Endothelial cell of umbilical vein (primary cell): ENCODE measurements around the gene MAP6D1. TPM values are rescaled to one million over a fixed set of nuclear protein-coding genes. Genes with fewer than 3 reads are reported as not detected.

Experiments
- BruUV-seq: library from RNA; stranded (reverse); fragments of 400-500 nt; replicated peaks from 2 replicates; lab custom pipeline; 2021; lab: Mats Ljungman, UMichigan
- CTCF ChIA-PET: fragments of 300-600, 350-600 bp; sonication (Branson Sonifier 250); formaldehyde crosslinking; loops from one replicate; lab custom pipeline; 2021; ENCODE audit warnings: antibody characterized with exemption, inconsistent platforms; lab: Charles Lee
- POLR2A ChIA-PET: fragments of 300-600, 350-600 bp; sonication (Branson Sonifier 250); formaldehyde crosslinking; loops from one replicate; lab custom pipeline; 2021; ENCODE audit warnings: antibody characterized with exemption, inconsistent platforms; lab: Charles Lee
- DNase-seq: peaks from one replicate; pipeline ENCODE4 v3.0.0-alpha.2; 2011; ENCODE audit warnings: low read depth, low spot score
- FAIRE-seq: peaks from 2 replicates; lab custom pipeline; 2011; peaks lifted over from hg19 to GRCh38; lab: Jason Lieb, UNC
- H2AFZ ChIP-seq: 2 replicates; pipeline ENCODE4 v1.6.0; 2012; ENCODE audit warnings: low read depth, low read length, control low read depth, inconsistent platforms
- H3K27ac ChIP-seq: 2 replicates; pipeline ENCODE4 v1.5.1; 2011; ENCODE audit warnings: low read depth, mild to moderate bottlenecking, control low read depth, low read length, moderate library complexity; ENCODE audit not compliant: insufficient read depth
- H3K27me3 ChIP-seq, 2 experiments: 2 replicates each; pipeline versions ENCODE4 v1.6.0 to v1.6.1; 2011; ENCODE audit warnings: low read length in 2 of 2, mixed read lengths in 1 of 2; ENCODE audit not compliant: control insufficient read depth in 2 of 2, insufficient read depth in 2 of 2
- H3K36me3 ChIP-seq, 2 experiments: 2 replicates in 1 of 2; 3 replicates in 1 of 2; pipeline ENCODE4 v1.5.1; 2011; ENCODE audit warnings: low read length in 2 of 2, mild to moderate bottlenecking in 1 of 2, moderate library complexity in 1 of 2; ENCODE audit not compliant: control insufficient read depth in 2 of 2, insufficient read depth in 2 of 2; ENCODE audit errors: extremely low read depth in 1 of 2
- H3K4me1 ChIP-seq: 3 replicates; pipeline ENCODE4 v1.5.1; 2011; ENCODE audit warnings: mild to moderate bottlenecking, low read length; ENCODE audit not compliant: control insufficient read depth, insufficient read depth; ENCODE audit errors: extremely low read depth
- H3K4me2 ChIP-seq: 2 replicates; pipeline ENCODE4 v1.6.1; 2011; ENCODE audit warnings: low read length, control low read depth, mixed read lengths; ENCODE audit not compliant: insufficient read depth
- H3K4me3 ChIP-seq, 3 experiments: fragments of 200-600 bp in 1 of 3; sonication (generic), shearing (Covaris generic) in 1 of 3; replicated peaks in 1 of 3; 2 replicates each; pipeline ENCODE4 v1.5.1; 2011 to 2016; ENCODE audit warnings: control low read depth in 3 of 3, low read length in 3 of 3, mild to moderate bottlenecking in 2 of 3, inconsistent platforms in 1 of 3, low read depth in 1 of 3, moderate library complexity in 1 of 3; ENCODE audit not compliant: insufficient read depth in 1 of 3
- H3K79me2 ChIP-seq: 2 replicates; pipeline ENCODE4 v1.6.0; 2012; ENCODE audit warnings: low read length, inconsistent platforms; ENCODE audit not compliant: control insufficient read depth, insufficient read depth
- H3K9ac ChIP-seq: replicated peaks from 2 replicates; pipeline ENCODE3; 2011; ENCODE audit warnings: low read length, control low read depth; ENCODE audit not compliant: insufficient read depth; ENCODE audit errors: extremely low read depth
- H3K9me1 ChIP-seq: replicated peaks from 3 replicates; pipeline ENCODE4 v1.6.0; 2011; ENCODE audit warnings: mild to moderate bottlenecking, low read length; ENCODE audit not compliant: control insufficient read depth, insufficient read depth; ENCODE audit errors: extremely low read depth
- H3K9me3 ChIP-seq: replicated peaks from 2 replicates; pipeline ENCODE4 v1.5.1; 2012; ENCODE audit warnings: low read length, inconsistent platforms; ENCODE audit not compliant: control insufficient read depth, insufficient read depth
- H4K20me1 ChIP-seq: replicated peaks from 2 replicates; pipeline ENCODE3; 2011; ENCODE audit warnings: mild to moderate bottlenecking, low read length; ENCODE audit not compliant: control insufficient read depth, insufficient read depth; ENCODE audit errors: extremely low read depth
- CTCF ChIP-seq, 2 donors: IDR thresholded peaks; 1 replicate in 1 of 2; 2 replicates in 1 of 2; pipeline ENCODE4 v1.5.1; 2011; ENCODE audit warnings: low read length in 2 of 2, mild to moderate bottlenecking in 2 of 2, moderate library complexity in 2 of 2, control low read depth in 1 of 2, inconsistent platforms in 1 of 2, low read depth in 1 of 2; ENCODE audit not compliant: insufficient read depth in 1 of 2; ENCODE audit errors: extremely low read depth in 1 of 2
- EZH2 ChIP-seq: IDR thresholded peaks from 2 replicates; pipeline ENCODE4 v1.6.1; 2012; ENCODE audit warnings: borderline replicate concordance, low read depth, mild to moderate bottlenecking, moderate library complexity, low read length, inconsistent platforms; ENCODE audit not compliant: severe bottlenecking
- FOS ChIP-seq: IDR thresholded peaks from 2 replicates; pipeline ENCODE4 v1.6.1; 2011; ENCODE audit warnings: mild to moderate bottlenecking, low read length, moderate library complexity, borderline replicate concordance; ENCODE audit not compliant: insufficient read depth
- GATA2 ChIP-seq: IDR thresholded peaks from 2 replicates; pipeline ENCODE4 v1.7.0; 2011; ENCODE audit warnings: low read depth, mild to moderate bottlenecking, moderate library complexity, mixed read lengths, low read length; ENCODE audit not compliant: insufficient read length, insufficient read depth
- JUN ChIP-seq: IDR thresholded peaks from 2 replicates; pipeline ENCODE4 v1.6.1; 2011; ENCODE audit warnings: borderline replicate concordance, low read depth; ENCODE audit not compliant: insufficient read length, insufficient read depth
- MAX ChIP-seq: IDR thresholded peaks from 2 replicates; pipeline ENCODE4 v1.6.1; 2011; ENCODE audit not compliant: insufficient read depth, insufficient read length
- MYC ChIP-seq: IDR thresholded peaks from one replicate; pipeline ENCODE4 v1.6.1; 2011; ENCODE audit warnings: mild to moderate bottlenecking, low read depth, low read length
- POLR2A ChIP-seq: IDR thresholded peaks from 2 replicates; pipeline ENCODE4 v1.6.1; 2012; ENCODE audit warnings: low read depth, mild to moderate bottlenecking, control low read depth, low read length
- POLR2AphosphoS5 ChIP-seq: IDR thresholded peaks from 2 replicates; pipeline ENCODE4 v1.6.1; 2012; ENCODE audit warnings: low read depth, mild to moderate bottlenecking, control low read depth, low read length, moderate library complexity; ENCODE audit not compliant: insufficient read depth
- dilution Hi-C: fragments of 300-500 bp; cut with MboI; formaldehyde crosslinking; loops from one replicate; pipeline ENCODE4 v1.15.0; 2019; ENCODE audit warnings: low sequenced_read_pairs; ENCODE audit not compliant: extremely low pct_ligation_motif_present
- intact Hi-C: fragments of 100-400 bp; cut with micrococcal nuclease; formaldehyde crosslinking; loops from one replicate; pipeline ENCODE4 v1.10.0; 2022
- polyA plus RNA-seq, 4 experiments: library from polyadenylated mRNA; depleted of rRNA in 3 of 4; stranded (reverse) in 3 of 4; unstranded in 1 of 4; fragments of >200 nt; gene quantifications; 2 replicates each; pipeline versions ENCODE4 v1.2.1 to v1.2.3, GENCODE V29; 2011 to 2012; ENCODE audit warnings: missing spikeins in 1 of 4
- total RNA-seq: library from RNA; stranded (reverse); gene quantifications from 2 replicates; pipeline ENCODE4 v1.2.3, GENCODE V29; 2021

MAP6D1 gene
- total and polyA plus RNA-seq, 2 donors (not counting 3 experiments of a cell fraction or from before 2014, with no cell fraction given): 2.4 to 3.5 TPM

GRCh38 chr3:183809270-183809669 lies 16.1 kb downstream of the MAP6D1 start:
- ChIA-PET POLR2A (interaction anchor here (0.6 kb wide), 1 partner anchor 43 kb away, joined by 3 read pairs; no protein-coding TSS in a partner anchor), CTCF (interaction anchor here (2.0 kb wide), 1 partner anchor 14 kb away, joined by 7 read pairs; no protein-coding TSS in a partner anchor)
- no peak for TF ChIP-seq MAX
- TF ChIP-seq JUN: no peak
- TF ChIP-seq MYC: no peak
- TF ChIP-seq CTCF (IDR thresholded peaks at IDR 0.05; ENCODE audit: extremely low read depth in 1 of 2, insufficient read depth in 1 of 2, low read depth in 1 of 2, low read length in 2 of 2): no peak
- TF ChIP-seq POLR2A: no peak
- TF ChIP-seq FOS: no peak
- no peak for TF ChIP-seq POLR2AphosphoS5
- TF ChIP-seq EZH2: no peak
- no peak for TF ChIP-seq GATA2
- no peak for FAIRE-seq
- no TSS peak for BruUV-seq
- H3K27me3 ChIP-seq: no peaks in the 10 kb centered on the region
- dilution Hi-C loops (no loop called here), intact Hi-C loops (no loop called here)
- no peak overlapping the region for H2AFZ ChIP-seq
- no peaks in the 10 kb centered on the region for H4K20me1 ChIP-seq
- no peak overlapping the region for H3K4me2 ChIP-seq
- H3K27ac ChIP-seq: no peak overlapping the region
- H3K9ac ChIP-seq: no peak overlapping the region
- no peaks in the 10 kb centered on the region for H3K4me1 ChIP-seq
- H3K9me1 ChIP-seq: no peaks in the 10 kb centered on the region
- H3K9me3 ChIP-seq: no peaks in the 10 kb centered on the region
- H3K36me3 ChIP-seq: peaks cover 32 to 50% of the 10 kb centered on the region in 2 experiments
- H3K79me2 ChIP-seq: no peaks in the 10 kb centered on the region
- no peak overlapping the region for H3K4me3 ChIP-seq
- no peak for DNase-seq
